Lower leg skin (tissue), 3 donors: ENCODE results near the gene RPL37A.

Source experiments
- POLR2A ChIP-seq, 2 donors: fragments of 450-650 bp; IDR thresholded peaks; one replicate each; pipeline ENCODE4 v1.6.1; 2016 to 2017; ENCODE audit warnings: antibody characterized with exemption in 2 of 2, mild to moderate bottlenecking in 1 of 2, moderate library complexity in 1 of 2
- TF ChIP-seq, protein P1 (sequence below), 3 donors: fragments of 450-650 bp; IDR thresholded peaks; one replicate each; pipeline ENCODE4 v1.5.1; 2016; ENCODE audit warnings: antibody characterized with exemption in 3 of 3, mild to moderate bottlenecking in 3 of 3, moderate library complexity in 2 of 3

DNA sequence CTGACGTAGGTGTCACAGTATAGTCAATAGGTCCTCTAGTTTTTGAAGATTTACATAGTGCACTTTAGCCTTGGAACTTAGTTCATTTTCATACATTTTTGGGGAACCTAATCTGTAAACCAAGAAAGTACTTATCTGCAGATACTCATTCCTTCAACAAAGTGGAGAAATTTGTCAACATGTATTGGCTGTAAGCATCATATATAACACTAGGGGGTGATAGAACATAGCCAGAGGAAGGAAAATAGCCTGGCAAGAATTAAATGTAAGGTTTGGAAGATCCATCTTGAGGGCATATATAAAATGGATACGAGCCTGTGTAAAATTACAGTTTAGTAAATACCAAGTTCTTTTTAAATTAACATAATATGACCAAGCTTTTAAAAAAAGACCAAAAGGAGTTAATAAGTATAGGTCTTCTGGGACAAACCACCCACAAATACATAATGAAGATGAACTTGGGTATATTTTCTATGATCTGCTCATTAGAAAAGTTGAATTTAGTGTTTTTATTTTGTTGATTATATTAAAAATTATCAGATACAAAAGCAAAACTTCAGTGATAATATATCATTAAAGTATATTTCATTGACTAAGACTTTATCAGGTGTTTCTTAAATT is 18.2 kb downstream of the RPL37A start:
- TF ChIP-seq, protein P1, sequence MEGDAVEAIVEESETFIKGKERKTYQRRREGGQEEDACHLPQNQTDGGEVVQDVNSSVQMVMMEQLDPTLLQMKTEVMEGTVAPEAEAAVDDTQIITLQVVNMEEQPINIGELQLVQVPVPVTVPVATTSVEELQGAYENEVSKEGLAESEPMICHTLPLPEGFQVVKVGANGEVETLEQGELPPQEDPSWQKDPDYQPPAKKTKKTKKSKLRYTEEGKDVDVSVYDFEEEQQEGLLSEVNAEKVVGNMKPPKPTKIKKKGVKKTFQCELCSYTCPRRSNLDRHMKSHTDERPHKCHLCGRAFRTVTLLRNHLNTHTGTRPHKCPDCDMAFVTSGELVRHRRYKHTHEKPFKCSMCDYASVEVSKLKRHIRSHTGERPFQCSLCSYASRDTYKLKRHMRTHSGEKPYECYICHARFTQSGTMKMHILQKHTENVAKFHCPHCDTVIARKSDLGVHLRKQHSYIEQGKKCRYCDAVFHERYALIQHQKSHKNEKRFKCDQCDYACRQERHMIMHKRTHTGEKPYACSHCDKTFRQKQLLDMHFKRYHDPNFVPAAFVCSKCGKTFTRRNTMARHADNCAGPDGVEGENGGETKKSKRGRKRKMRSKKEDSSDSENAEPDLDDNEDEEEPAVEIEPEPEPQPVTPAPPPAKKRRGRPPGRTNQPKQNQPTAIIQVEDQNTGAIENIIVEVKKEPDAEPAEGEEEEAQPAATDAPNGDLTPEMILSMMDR (IDR thresholded peaks at IDR 0.05), result no peak
- TF ChIP-seq POLR2A (IDR thresholded peaks at IDR 0.05), result no peak
